GM21367 (cell line): ENCODE results near the gene EVI5.
A peak's percentile ranks its signal among the peaks of the same experiment; 100 is the strongest.
"Not testable (repeated sequence)": the region's sequence is repeated elsewhere in the genome, so short reads cannot be mapped to it uniquely, and the experiment has no call there.

Experiments used
- ATAC-seq: cut with Tn5 transposase; IDR thresholded peaks from one replicate; pipeline ENCODE4 v1.9.1; 2021; ENCODE audit not compliant: unreplicated experiment

Gene EVI5

GRCh38 chr1:92583821-92584760, 200.8 kb downstream of the EVI5 start:
- peak; percentile 65 for ATAC-seq

- no peak for ATAC-seq
Observed at GRCh38 chr1:92577261-92577895, 207.5 kb downstream of the EVI5 start.

- ATAC-seq: no peak
Observed at GRCh38 chr1:92575123-92575522, 209.8 kb downstream of the EVI5 start.

DNA sequence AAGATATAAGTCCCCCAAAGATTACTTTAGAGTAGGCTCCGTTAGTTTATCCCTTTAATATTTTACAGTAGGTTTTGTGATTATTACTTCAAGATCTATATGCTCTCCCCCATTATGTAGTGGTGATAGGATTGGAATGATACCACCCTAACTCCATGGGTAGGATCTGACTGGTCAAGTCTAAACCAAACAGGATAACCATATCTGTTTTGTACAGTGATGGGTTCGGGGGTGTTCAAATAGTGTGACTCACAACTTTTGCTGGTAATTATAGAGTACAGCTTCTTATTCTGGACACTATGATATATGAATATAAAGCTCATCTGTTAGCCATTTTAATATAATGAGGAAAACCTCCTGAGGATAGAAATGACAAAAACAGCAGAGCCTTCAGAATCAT, 212.4 kb downstream of the EVI5 start:
- ATAC-seq: no peak

DNA sequence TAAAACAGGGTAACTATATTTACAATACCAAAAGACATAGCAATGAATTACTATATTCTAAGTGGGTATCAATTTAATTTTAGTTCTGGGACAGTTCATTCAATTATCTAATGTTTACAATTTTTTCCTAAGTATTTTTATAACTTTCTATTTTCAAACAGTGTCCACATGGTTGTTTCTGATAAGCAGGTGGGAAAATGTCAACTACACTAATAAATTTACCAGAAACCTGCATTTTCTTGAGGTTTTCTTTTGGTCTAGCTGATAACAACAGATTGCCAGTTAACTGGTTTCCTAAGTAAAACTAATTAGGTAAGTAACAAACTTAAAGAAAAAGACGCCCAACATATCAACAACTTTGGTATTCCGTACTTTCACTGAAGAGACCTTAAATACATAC, 213.3 kb downstream of the EVI5 start:
- ATAC-seq: no peak

DNA sequence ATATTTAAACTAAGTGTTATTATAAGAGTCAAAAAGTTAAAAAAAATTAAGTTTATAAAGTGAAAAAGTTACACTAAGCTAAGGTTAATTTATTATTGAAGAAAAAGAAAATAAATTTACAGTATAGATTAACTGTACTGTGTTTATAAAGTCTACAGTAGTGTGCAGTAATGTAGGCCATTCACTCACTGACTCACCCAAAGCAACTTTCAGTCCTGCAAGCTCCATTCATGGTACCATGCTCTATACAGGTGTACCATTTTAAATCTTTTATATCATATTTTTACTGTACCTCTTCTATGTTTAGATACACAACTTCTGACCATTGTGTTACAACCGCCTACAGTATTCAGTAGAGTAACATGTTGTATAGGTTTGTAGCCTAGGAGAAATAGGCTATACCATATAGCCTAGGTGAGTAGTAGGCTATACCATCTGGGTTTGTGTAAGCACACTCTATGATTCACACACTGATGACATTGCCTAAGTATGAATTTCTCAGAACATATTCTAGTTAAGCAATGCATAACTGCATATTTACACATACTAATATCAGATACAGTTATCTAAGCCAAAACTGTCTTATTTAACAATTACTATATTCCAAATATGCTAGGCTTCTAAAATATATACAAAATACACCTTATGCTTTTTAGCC, 217.6 kb downstream of the EVI5 start:
- no peak for ATAC-seq

- ATAC-seq: peak; percentile 95
Observed at GRCh38 chr1:92563457-92564216, 221.3 kb downstream of the EVI5 start.

DNA sequence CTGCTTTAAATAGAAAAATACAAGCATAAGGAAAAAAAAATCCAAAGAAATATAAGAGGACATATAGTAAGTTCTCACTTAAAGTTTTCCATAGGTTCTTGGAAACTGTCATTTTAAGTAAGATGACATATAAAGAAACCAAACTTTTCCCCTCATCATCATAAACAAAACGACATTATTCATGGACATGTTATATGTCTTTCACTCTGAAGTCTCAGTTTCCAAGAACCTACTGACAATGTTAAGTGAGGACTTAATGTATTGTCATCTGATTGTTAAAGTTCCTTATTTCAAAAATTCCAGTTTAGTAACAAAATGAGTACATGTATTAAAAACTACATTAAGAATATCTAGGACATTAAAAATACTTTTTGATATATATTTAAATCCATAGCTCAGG, 228.6 kb downstream of the EVI5 start:
- ATAC-seq: no peak

DNA sequence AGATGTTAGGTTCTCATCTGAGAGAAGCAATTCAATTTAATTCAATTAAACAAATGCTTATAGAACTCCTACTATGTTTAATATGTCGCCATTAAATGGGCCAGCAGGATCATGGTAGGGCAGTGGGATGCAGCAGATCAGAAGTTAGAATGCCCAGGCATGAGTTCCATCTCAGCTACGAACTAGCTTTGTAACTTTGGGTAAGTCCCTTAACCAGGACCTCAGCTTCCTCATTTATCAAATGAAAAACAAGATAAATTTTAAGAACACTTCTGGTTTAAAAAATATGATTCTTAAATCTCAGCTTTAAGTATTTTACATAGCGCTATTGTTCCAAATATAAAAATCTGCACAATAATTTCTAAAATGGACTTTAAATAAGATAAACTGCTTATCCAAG, 230.7 kb downstream of the EVI5 start:
- ATAC-seq: no peak

DNA sequence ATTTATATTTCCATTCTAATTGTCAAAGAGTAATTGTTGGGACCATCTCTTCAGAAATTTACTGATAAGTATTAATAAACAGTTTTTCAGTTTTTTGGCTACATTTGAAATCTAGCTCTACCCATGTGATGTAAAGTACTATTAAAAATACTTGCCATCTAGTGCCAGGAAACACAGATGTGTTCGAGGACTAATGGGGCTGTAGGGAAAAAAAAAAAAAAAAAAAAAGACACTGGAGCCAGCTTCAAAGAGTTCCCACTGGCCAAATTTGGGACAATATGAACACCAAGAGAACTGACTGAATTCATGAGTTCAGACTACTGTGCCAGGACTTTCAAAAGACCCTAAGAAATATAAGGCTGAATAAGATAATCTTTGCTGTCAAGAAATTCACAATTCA, 233.0 kb downstream of the EVI5 start:
- ATAC-seq: no peak

- no peak for ATAC-seq
Observed at GRCh38 chr1:92544756-92545165, 240.1 kb downstream of the EVI5 start.

DNA sequence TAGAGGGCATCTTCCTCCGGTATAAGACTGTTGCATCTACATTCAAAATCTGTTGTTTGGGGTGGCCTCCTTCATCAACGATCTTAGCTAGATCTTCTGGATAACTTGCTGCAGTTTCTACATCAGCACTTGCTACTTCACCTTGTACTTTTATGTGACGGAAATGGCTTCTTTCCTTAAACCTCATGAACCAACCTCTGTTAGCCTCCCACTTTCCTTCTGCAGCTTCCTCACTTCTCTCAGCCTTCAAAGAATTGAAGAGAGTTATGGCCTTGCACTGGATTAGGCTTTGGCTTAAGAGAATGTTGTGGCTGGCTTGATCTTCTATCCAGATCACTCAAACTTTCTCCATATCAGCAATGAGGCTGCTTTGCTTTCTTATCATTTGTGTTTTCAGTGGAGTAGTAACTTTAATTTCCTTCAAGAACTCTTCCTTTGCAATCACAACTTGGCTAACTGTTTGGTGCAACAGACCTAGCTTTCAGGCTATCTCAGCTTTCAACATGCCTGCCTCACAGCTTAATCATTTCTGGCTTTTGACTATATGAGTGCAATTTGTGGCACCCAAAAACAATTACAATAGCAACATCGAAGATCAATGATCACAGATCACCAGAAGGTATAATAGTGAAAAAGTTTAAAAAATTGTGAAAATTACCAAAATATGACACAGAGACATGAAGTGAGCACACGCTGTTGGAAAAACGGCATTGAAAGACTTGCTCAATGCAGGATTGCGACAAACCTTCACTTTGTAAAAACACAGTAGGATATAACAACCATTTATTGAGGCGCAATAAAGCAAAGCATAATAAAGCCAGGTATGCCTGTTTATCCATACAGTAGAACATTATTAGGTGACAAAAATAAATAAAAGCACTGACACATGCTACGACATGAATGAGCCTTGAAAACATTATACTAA, 241.5 kb downstream of the EVI5 start:
- ATAC-seq: no peak

DNA sequence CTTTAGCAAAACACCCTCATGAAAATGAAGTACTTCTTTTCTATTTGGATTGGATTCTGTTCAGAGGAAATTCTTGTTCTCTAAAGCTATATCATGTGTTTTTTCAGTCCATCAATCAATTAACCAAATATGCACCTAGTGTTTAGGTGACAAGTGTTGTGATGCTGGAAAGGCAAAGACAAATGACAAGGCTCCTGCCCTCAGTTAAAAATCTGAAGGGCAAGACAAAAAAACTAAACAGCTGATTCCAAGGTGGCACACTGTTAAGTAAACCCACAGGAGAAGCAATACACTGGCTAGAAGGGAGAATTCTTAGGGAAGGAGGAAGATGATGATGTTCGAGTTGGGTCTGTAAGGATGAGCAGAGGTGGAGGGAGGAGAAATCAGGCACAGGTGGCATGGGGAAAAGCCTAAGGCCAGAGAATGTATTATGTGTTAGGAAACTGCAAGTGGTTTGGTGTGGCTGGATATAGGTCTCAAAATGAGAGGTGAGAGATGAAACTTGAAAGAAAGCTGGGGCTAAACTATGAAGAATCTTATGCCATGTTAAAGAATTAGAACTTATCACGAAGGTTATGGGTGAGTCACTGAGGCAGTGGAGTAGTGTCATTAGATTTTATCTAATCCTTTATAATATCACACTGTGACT, 246.4 kb downstream of the EVI5 start:
- peak; percentile 61 for ATAC-seq

DNA sequence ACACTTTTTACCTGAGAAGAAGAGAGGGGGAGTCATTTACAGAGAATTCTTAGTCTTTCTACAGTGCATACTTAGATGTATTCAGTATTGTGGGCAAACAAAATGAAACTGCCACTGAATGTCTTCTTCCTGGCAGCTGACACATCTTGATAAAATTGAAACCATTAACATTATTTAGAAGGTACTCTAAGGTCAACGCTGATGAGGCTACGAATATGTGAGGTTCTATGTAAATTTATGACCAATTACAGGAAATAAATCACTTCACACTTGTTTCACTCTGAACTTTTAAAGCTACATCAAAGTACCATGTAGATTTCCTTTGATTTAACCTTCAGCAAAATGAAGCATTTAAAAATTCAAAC, 246.9 kb downstream of the EVI5 start:
- peak; percentile 67 for ATAC-seq

DNA sequence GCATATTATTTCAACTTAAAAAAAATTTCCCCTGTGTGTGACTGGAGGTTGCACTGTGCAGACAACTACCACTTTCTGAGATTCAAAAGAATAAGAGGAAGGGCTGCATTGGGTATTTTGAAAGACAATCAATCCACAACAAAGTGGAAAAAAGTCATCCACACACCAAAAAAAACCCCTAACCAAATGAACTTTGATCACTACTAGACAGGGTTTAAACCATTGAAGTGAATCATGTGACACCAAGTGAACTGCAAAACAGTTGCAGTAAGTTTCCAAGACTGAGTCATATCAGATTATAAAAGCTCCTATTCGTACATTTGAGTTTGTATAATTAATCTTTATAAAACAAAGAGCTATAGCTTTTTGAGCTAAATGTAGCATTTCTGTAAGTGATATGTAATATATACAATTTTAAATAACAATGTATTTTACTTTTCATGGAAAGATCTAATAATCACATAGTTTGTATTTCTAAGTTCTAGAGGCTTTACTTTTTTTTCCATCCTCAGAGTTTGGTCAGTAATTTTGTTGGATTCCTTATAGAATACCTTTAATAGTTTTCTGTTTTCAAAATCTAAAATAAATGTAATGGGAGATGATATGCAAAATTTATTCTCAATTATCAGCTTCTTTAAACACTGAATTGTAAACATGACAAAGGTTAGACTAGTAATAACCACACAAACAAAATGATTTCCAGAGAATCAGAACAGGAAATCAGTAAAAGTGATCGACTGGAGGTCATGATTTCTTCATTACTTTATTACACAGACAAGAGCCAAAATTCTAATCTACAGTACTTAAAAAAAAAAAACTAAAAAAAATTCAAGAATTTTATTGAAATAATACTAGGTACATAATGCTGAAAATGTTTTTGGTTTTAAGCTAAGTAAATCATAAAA, 247.7 kb downstream of the EVI5 start:
- peak; percentile 50 for ATAC-seq

- ATAC-seq: no peak
Observed at GRCh38 chr1:92536211-92536979, 248.5 kb downstream of the EVI5 start.

DNA sequence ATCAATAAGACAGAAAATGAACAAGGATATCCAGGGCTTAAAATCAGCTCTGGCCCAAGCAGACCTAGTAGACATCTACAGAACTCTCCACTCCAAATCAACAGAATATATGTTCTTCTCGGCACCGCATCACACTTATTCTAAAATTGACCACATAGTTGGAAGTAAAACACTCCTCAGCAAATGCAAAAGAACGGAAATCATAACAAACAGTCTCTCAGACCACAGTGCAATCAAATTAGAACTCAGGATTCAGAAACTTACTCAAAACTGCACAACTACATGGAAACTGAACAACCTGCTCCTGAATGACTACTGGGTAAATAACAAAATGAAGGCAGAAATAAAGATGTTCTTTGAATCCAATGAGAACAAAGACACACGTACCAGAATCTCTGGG, 252.5 kb downstream of the EVI5 start:
- ATAC-seq: not testable (repeated sequence)

- ATAC-seq: not testable (repeated sequence)
Observed at GRCh38 chr1:92531939-92532338, 253.0 kb downstream of the EVI5 start.
